Measurements from ENCODE around the gene TMEM150B. TPM values are rescaled to one million over a fixed set of nuclear protein-coding genes. Genes with fewer than 3 reads are reported as not detected.

The TMEM150B gene
- polyA plus RNA-seq, 2 of the 4 experiments (the other 2 are of a cell fraction), result 0.26 to 0.39 TPM

DNA sequence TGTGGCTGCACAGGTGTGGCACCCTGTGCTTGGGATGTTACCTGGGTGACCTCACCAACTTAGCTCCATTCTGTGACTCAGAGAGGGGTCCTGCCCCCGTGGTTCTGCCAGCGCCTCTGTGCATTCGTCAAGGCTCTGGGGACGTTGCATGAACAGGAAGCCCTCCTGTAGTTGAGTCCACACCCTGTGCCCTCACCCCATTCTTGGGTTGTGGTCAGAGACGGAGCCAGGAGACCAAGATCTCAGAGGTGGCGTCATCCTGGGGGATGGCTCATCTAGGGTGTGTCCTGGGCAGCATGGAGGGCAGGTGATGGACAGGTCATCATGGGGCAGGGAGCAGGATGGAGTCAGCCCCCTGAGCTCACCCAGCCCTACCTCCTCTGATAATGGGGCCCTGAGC is 26.9 kb upstream of the TMEM150B start (continued):
- no peak for TF ChIP-seq FOXS1 (CRISPR knock-in tag; IDR thresholded peaks at IDR 0.05)
- TF ChIP-seq ZFP36 (IDR thresholded peaks at IDR 0.05; ENCODE audit: borderline replicate concordance, partially characterized antibody), result no peak
- no peak for TF ChIP-seq ESRRA (IDR thresholded peaks at IDR 0.05; ENCODE audit: borderline replicate concordance, low read length)

DNA sequence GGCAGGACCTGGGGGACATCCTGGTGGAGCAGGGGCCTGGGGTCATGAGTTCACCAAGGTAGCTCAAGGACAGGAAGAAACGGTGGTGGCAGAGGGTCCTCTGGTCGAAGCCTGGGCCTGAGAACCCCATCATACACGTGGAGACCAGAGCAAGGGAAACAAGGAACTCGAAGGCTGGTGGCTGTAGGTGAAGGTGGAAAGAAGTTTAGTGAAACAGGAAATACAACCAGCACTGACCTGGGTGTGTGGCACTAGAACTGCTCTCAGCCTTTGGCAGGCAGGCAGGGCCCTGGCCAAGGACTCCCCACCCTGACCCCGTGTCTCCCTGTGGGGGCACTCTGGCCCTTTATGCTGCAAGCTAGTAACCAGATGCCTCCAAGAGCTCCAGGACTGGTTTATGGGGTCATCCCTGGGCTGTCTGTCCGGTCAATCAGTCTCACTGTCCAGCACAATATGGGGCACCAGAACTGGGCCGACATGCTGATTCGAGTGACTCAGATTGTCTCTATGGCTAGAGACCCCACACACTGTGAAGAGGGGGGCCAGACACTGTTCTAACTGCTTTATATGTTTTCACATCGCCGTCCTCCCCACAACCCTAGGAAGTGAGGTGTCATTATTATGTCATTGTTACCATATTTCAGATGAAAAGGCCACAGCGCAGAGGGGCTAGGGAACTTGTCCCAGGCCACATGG is 25.6 kb upstream of the TMEM150B start:
- no peak for ATAC-seq
- 80% methylated on average over 11 of the region's 11 CpGs for WGBS (ENCODE audit: missing lambda C conversion rate)
- no peak overlapping the region for H3K27ac ChIP-seq
- no peak overlapping the region for H3K4me3 ChIP-seq
- no peaks in the 10 kb centered on the region for H3K9me3 ChIP-seq
- H3K4me1 ChIP-seq, result peaks cover 16% of the 10 kb centered on the region
- no peak for FAIRE-seq
- TF ChIP-seq RNF2 (IDR thresholded peaks at IDR 0.05; ENCODE audit: borderline replicate concordance, low read depth) (no peak), POLR2AphosphoS2 (conservative IDR thresholded peaks at IDR 0.05; ENCODE audit: low read length) (no peak), EHMT2 (IDR thresholded peaks at IDR 0.05; ENCODE audit: low read depth) (no peak), HOXB5 (CRISPR knock-in tag; IDR thresholded peaks at IDR 0.05) (no peak), RFX5 (IDR thresholded peaks at IDR 0.05) (no peak), CBX2 (IDR thresholded peaks at IDR 0.05; ENCODE audit: borderline replicate concordance, low read depth) (no peak), EHF (CRISPR knock-in tag; IDR thresholded peaks at IDR 0.05) (no peak), FOSL2 (IDR thresholded peaks at IDR 0.05) (no peak), FOSL2 (CRISPR knock-in tag; IDR thresholded peaks at IDR 0.05) (no peak), BHLHE40 (IDR thresholded peaks at IDR 0.05; ENCODE audit: low read depth, low read length) (no peak), CBX8 (IDR thresholded peaks at IDR 0.05) (no peak), KDM1A (IDR thresholded peaks at IDR 0.05; ENCODE audit: low read depth) (no peak)
- TF ChIP-seq, protein P1, sequence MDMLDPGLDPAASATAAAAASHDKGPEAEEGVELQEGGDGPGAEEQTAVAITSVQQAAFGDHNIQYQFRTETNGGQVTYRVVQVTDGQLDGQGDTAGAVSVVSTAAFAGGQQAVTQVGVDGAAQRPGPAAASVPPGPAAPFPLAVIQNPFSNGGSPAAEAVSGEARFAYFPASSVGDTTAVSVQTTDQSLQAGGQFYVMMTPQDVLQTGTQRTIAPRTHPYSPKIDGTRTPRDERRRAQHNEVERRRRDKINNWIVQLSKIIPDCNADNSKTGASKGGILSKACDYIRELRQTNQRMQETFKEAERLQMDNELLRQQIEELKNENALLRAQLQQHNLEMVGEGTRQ (IDR thresholded peaks at IDR 0.05), result no peak
- TF ChIP-seq, protein P2, sequence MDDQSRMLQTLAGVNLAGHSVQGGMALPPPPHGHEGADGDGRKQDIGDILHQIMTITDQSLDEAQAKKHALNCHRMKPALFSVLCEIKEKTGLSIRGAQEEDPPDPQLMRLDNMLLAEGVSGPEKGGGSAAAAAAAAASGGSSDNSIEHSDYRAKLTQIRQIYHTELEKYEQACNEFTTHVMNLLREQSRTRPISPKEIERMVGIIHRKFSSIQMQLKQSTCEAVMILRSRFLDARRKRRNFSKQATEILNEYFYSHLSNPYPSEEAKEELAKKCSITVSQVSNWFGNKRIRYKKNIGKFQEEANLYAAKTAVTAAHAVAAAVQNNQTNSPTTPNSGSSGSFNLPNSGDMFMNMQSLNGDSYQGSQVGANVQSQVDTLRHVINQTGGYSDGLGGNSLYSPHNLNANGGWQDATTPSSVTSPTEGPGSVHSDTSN (IDR thresholded peaks at IDR 0.05), result no peak
- TF ChIP-seq, protein P3, sequence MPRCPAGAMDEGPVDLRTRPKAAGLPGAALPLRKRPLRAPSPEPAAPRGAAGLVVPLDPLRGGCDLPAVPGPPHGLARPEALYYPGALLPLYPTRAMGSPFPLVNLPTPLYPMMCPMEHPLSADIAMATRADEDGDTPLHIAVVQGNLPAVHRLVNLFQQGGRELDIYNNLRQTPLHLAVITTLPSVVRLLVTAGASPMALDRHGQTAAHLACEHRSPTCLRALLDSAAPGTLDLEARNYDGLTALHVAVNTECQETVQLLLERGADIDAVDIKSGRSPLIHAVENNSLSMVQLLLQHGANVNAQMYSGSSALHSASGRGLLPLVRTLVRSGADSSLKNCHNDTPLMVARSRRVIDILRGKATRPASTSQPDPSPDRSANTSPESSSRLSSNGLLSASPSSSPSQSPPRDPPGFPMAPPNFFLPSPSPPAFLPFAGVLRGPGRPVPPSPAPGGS (IDR thresholded peaks at IDR 0.05), result no peak
- TF ChIP-seq, protein P4, sequence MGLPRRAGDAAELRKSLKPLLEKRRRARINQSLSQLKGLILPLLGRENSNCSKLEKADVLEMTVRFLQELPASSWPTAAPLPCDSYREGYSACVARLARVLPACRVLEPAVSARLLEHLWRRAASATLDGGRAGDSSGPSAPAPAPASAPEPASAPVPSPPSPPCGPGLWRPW (IDR thresholded peaks at IDR 0.05), result no peak
- no peak for DNase-seq (ENCODE audit: low read depth in 1 of 2, low spot score in 1 of 2)
- H3K4me2 ChIP-seq, result no peak overlapping the region
- ChIA-PET CTCF (interaction anchor here (0.6 to 3.2 kb wide), 14 partner anchors 9 to 210 kb away, joined by 3 to 18 read pairs (median 5); partner anchors contain the start of genes KMT5C and TMEM238), POLR2A (interaction anchor here (0.9 to 2.0 kb wide), 2 partner anchors 11 to 71 kb away, joined by 3 to 11 read pairs; partner anchors contain the start of genes HSPBP1 and KMT5C)

DNA sequence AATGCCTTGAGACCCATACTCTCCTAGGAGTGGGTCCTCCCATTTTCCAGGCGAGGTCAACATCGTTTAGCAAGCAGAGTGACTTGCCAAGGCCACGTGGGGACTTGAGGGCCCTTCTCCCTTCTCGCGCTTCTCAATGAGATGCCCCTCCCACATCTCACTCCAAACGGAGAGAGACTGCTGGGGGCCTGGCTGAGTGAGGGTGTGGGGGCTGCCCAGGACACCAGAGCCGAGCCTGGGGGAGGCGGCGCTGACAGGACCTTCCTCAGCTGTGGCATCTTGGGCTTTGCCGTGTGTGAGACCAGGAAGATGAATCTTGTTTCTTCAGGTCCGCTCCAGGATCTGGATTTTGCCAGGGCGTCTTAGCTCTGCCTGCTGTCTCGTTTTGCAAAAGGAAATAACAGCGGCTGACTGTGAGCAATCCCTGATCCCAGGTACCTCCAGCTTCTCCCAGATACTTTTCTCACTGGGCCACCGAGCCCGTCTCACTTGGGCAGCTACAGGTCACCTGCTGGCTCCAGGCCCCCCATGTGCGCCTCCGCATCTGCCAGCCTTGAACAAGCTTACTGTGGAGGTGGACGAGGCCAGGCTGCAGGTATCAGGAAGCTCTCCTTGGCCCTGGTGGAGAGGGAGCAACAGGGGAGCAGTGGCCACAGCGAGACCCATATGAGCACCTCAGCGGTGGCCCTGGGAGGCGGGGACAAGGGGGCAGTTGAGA is 23.3 kb upstream of the TMEM150B start:
- CTCF ChIA-PET, result interaction anchor here (0.9 to 3.4 kb wide), 9 partner anchors 9 to 156 kb away, joined by 3 to 27 read pairs (median 4); partner anchors contain the start of genes KMT5C and TMEM238
- POLR2A ChIA-PET, result interaction anchor here (0.8 to 1.5 kb wide), 3 partner anchors 9 to 59 kb away, joined by 3 to 6 read pairs (median 5); partner anchors contain the start of genes KMT5C and UBE2S
- Histone ChIP-seq H3K27ac (no peak overlapping the region), H3K9me3 (no peaks in the 10 kb centered on the region), H3K4me1 (peaks cover 23% of the 10 kb centered on the region), H3K4me2 (no peak overlapping the region), H3K4me3 (no peak overlapping the region)
- ATAC-seq, result no peak
- whole genome bisulfite sequencing (ENCODE audit: missing lambda C conversion rate), result 82% methylated on average over 22 of the region's 22 CpGs
- DNase-seq (ENCODE audit: low read depth in 1 of 2, low spot score in 1 of 2), result no peak
- no peak for FAIRE-seq
- TF ChIP-seq, protein P2 (IDR thresholded peaks at IDR 0.05), result peak; percentile 15; the same call in 1 of the 2 replicates
- TF ChIP-seq RFX5 (IDR thresholded peaks at IDR 0.05), result no peak

Data from A549 (cell line).